ENCODE measurements around the gene SPCS2.

Gene SPCS2

DNA sequence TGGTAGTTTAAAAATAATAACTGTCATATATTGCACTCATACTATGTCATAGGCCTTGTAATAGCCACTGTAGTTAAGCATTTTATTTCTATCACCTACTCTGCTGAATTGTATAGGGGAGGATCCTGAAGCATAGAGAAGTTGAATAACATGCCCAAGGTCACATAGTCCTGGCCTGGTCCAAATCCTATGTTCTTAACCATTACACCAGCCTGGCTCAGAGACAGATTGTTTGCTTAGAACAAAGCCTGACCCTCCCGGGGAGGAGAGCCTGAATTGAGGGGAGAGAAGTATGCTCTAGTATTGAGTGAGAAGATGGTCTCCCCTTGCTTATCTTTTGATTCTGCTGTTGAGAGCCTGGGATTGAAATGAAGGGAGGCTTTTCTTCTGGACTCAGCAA, 41.9 kb downstream of the SPCS2 start:
- H3K4me3 ChIP-seq (ENCODE audit: low read depth, low read length) = peak overlapping the region; percentile 17
- no peak for DNase-seq (ENCODE audit: low read depth)
- TF ChIP-seq, protein P1, sequence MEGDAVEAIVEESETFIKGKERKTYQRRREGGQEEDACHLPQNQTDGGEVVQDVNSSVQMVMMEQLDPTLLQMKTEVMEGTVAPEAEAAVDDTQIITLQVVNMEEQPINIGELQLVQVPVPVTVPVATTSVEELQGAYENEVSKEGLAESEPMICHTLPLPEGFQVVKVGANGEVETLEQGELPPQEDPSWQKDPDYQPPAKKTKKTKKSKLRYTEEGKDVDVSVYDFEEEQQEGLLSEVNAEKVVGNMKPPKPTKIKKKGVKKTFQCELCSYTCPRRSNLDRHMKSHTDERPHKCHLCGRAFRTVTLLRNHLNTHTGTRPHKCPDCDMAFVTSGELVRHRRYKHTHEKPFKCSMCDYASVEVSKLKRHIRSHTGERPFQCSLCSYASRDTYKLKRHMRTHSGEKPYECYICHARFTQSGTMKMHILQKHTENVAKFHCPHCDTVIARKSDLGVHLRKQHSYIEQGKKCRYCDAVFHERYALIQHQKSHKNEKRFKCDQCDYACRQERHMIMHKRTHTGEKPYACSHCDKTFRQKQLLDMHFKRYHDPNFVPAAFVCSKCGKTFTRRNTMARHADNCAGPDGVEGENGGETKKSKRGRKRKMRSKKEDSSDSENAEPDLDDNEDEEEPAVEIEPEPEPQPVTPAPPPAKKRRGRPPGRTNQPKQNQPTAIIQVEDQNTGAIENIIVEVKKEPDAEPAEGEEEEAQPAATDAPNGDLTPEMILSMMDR (IDR thresholded peaks at IDR 0.05; ENCODE audit: low read depth, low read length, missing control alignments) = no peak

DNA sequence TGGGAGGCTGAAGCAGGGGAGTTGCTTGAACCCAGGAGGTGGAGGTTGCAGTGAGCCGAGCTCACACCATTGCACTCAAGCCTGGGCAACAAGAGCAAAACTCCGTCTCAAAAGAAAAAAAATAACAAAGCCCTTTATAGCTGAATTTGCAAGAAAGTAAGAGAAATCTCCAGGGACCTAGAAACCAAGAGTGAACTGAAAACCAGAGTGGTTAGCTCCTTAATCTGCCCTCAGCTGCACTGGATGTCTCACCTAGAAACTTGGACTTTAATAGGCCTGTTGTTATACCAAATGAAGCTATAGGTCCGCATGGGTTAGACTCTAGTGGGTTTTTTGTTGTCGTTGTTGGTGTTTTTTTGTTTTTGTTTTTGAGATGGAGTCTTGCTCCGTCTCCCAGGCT, 43.8 kb downstream of the SPCS2 start:
- TF ChIP-seq, protein P1 (IDR thresholded peaks at IDR 0.05; ENCODE audit: low read depth, low read length, missing control alignments) = no peak
- H3K4me3 ChIP-seq (ENCODE audit: low read depth, low read length) = no peak overlapping the region
- peak; percentile 50 for DNase-seq (ENCODE audit: low read depth)

DNA sequence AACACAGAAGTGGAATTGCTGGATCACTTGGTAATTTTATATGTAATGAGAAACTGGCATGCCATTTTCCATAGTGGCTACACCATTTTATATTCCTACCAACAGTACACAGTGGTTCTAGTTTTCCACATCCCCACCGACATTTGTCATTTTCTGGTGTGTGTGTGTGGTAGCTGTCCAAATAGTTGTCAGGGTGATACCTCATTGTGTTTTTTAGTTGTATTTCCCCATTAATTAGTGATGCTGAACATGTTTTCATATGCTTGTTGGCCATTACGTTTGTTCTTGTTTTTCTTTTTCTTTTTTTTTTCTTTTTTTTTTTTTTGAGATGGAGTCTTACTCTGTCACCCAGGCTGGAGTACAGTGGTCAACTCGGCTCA, 51.9 kb downstream of the SPCS2 start:
- no peak overlapping the region for H3K4me3 ChIP-seq (ENCODE audit: low read depth, low read length)
- TF ChIP-seq, protein P1 (IDR thresholded peaks at IDR 0.05; ENCODE audit: low read depth, low read length, missing control alignments) = no peak

DNA sequence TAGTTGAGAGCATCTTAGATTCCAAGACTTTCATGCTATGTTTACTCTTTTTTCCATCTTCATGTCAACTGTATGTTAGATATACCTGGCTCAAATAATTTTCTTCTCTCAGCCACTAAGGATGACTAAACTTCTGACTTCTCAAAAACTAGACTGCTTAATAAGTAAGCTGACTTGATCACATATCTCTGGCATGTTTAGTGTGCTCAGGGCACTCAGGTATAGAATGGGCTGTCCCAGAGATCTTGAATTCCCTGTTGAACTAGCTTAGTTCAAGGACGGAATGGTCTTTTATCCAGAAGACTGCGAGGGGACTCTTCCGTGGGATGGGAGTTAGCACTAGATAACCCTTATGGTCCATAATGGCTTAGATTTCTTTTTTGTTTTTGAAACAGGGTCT, 52.6 kb downstream of the SPCS2 start:
- TF ChIP-seq, protein P1 (IDR thresholded peaks at IDR 0.05; ENCODE audit: low read depth, low read length, missing control alignments) = no peak
- DNase-seq (ENCODE audit: low read depth) = no peak
- H3K4me3 ChIP-seq (ENCODE audit: low read depth, low read length) = no peak overlapping the region

More for the DNA sequence above, 51.9 kb downstream of the SPCS2 start:
- no peak for DNase-seq (ENCODE audit: low read depth)

DNA sequence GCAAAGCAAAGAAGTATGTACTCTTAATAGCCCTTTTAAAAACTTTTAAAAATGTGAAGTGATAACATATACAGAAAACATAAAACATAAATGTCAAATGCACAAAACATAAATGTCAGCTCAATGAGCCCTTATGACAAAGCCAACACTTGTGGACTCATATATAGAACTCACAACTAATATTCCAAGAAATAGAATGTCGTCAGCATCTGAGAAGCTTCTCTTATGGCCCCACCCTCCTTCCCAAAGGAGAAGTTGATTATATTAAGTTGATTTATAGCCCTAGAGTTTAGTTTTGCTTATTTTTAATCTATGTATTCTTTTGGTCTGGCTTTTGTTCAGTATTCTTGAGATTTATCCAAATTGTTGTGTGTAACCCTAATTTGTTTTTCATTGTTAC, 53.5 kb downstream of the SPCS2 start:
- H3K4me3 ChIP-seq (ENCODE audit: low read depth, low read length) = no peak overlapping the region
- TF ChIP-seq, protein P1 (IDR thresholded peaks at IDR 0.05; ENCODE audit: low read depth, low read length, missing control alignments) = no peak
- DNase-seq (ENCODE audit: low read depth) = no peak

DNA sequence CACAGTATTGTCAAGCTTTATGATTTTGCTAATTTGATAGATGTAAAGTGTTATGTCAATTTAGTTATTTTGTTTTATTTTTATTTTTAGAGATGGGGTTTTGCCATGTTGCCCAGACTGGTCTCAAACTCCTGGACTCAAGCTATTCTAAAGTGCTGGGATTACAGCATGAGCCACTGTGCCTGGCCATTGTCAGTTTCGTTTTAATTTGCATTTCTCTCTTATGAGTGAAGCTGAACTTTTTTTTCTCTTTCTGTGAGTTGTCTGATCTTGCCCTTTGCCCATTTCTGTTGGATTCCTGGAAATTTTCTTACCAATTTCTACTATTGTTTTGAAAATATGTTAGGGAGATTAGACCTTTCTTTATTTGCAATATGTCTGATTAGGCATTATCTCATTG, 55.1 kb downstream of the SPCS2 start:
- H3K4me3 ChIP-seq (ENCODE audit: low read depth, low read length) = no peak overlapping the region
- TF ChIP-seq, protein P1 (IDR thresholded peaks at IDR 0.05; ENCODE audit: low read depth, low read length, missing control alignments) = no peak
- no peak for DNase-seq (ENCODE audit: low read depth)

DNA sequence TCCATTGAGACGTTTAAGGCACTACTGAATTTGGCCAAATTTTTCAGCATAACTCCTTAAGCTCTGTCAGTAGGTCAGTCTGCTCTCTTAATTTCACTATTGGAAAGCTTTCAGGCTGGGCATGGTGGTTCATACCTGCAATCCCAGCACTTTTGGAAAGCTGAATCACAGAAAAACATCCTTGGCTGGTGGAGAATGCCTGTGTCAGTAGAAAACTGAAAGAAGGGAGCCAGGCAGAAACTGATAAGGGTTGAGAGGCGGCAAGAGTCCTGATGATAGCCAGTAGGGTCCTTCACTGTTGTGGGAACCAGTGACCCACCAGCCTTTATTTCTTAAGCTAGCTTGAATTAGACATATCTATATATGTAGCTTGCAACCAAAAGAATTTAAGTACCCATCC, 62.3 kb downstream of the SPCS2 start:
- TF ChIP-seq, protein P1 (IDR thresholded peaks at IDR 0.05; ENCODE audit: low read depth, low read length, missing control alignments) = no peak
- DNase-seq (ENCODE audit: low read depth) = no peak
- H3K4me3 ChIP-seq (ENCODE audit: low read depth, low read length) = no peak overlapping the region
